IPS-NIHi7 (cell line): Measurements from ENCODE around the gene BMF.
"Not testable (repeated sequence)": the region's sequence is repeated elsewhere in the genome, so short reads cannot be mapped to it uniquely, and the experiment has no call there.

Experiments
- DNase-seq: peaks from one replicate; pipeline ENCODE4 v3.0.0; 2012; ENCODE audit warnings: mixed read lengths; ENCODE audit errors: extremely low spot score

BMF gene

GRCh38 chr15:40087991-40088928 is 20.4 kb downstream of the BMF start:
- DNase-seq, result no peak

- no peak for DNase-seq
These were observed 21.4 kb downstream of the BMF start for GRCh38 chr15:40087068-40087810.

GRCh38 chr15:40085266-40085665 is 23.4 kb downstream of the BMF start:
- no peak for DNase-seq

GRCh38 chr15:40084650-40085049 is 24.0 kb downstream of the BMF start:
- DNase-seq, result no peak

- DNase-seq, result no peak
These were observed 26.3 kb downstream of the BMF start for GRCh38 chr15:40082195-40082883.

GRCh38 chr15:40081691-40082194 is 26.9 kb downstream of the BMF start:
- DNase-seq, result peak; percentile 69

GRCh38 chr15:40080847-40081246 is 27.8 kb downstream of the BMF start:
- no peak for DNase-seq

GRCh38 chr15:40080104-40080503 is 28.6 kb downstream of the BMF start:
- DNase-seq, result no peak

GRCh38 chr15:40079456-40079855 is 29.2 kb downstream of the BMF start:
- DNase-seq, result no peak

- no peak for DNase-seq
These were observed 33.2 kb downstream of the BMF start for GRCh38 chr15:40075298-40076044.

- DNase-seq, result not testable (repeated sequence)
These were observed 34.0 kb downstream of the BMF start for GRCh38 chr15:40074656-40075055.

- DNase-seq, result not testable (repeated sequence)
These were observed 34.8 kb downstream of the BMF start for GRCh38 chr15:40073716-40074490.

GRCh38 chr15:40072216-40072990 is 36.3 kb downstream of the BMF start:
- no peak for DNase-seq

GRCh38 chr15:40070608-40071218 is 38.0 kb downstream of the BMF start:
- no peak for DNase-seq

- no peak for DNase-seq
These were observed 38.5 kb downstream of the BMF start for GRCh38 chr15:40070166-40070557.

- peak; percentile 71 for DNase-seq
These were observed 39.2 kb downstream of the BMF start for GRCh38 chr15:40069178-40070165.

- DNase-seq, result no peak
These were observed 40.6 kb downstream of the BMF start for GRCh38 chr15:40067921-40068624.
